Measurements from ENCODE around the gene ING2. TPM values are rescaled to one million over a fixed set of nuclear protein-coding genes. Genes with fewer than 3 reads are reported as not detected.

ING2 gene
- total and polyA plus RNA-seq, 2 of the 8 experiments (the other 6 are each of a cell fraction or from before 2014, with no cell fraction given), result 5.1 to 16.1 TPM

DNA sequence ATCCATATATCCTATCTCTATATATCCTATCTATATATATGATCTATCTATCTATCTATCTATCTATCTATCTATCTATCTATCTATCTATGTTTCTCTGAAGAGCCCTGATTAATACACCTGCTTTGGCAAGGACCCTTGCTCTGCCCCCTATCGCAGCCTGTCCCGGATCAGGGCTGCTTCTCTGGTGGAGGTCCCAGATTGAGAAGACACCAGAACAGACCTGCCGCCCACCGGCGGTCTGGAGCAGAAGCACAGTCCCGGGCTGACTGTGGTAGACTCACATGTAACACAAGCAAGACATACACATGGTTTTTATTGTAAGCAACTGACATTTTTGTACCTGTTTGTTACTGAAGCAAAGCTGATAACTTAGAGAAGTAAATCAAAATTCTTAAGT is 52.8 kb downstream of the ING2 start:
- Histone ChIP-seq H4K8ac (ENCODE audit: extremely low read depth, insufficient read depth, low read length) (no peak overlapping the region), H3K9ac (replicated peaks in 1 of 4; ENCODE audit: extremely low read depth in 1 of 4, low read depth in 3 of 4, low read length in 3 of 4) (no peak overlapping the region), H4K5ac (ENCODE audit: insufficient read length, low read depth, low read length) (no peak overlapping the region), H3K14ac (ENCODE audit: insufficient read length) (no peak overlapping the region), H2AFZ (ENCODE audit: low read length) (no peak overlapping the region), H3K4me3 (ENCODE audit: extremely low read depth in 1 of 4, insufficient read depth in 2 of 4, low read depth in 3 of 4, low read length in 4 of 4) (no peak overlapping the region), H2BK120ac (replicated peaks; ENCODE audit: low read depth, low read length) (no peak overlapping the region), H2BK12ac (ENCODE audit: low read depth, low read length) (no peak overlapping the region), H3K23me2 (ENCODE audit: low read depth, low read length) (peaks cover 10% of the 10 kb centered on the region; the same call in 1 of the 2 replicates), H3K27me3 (replicated peaks in 1 of 4; ENCODE audit: control insufficient read depth in 3 of 4, extremely low read depth in 1 of 4, insufficient read depth in 3 of 4, low read length in 3 of 4) (no peaks in the 10 kb centered on the region), H3K4me1 (replicated peaks in 1 of 4; ENCODE audit: control insufficient read depth in 3 of 4, insufficient read depth in 4 of 4, low read length in 3 of 4) (no peaks in the 10 kb centered on the region), H3K9me3 (ENCODE audit: insufficient read depth in 2 of 2, low read depth in 1 of 2, low read length in 1 of 2) (peaks cover 0 to 1% of the 10 kb centered on the region in 2 experiments; a peak in 2 of 4 replicates), H3K79me2 (ENCODE audit: control insufficient read depth in 1 of 2, insufficient read depth in 2 of 2, low read length in 2 of 2) (no peaks in the 10 kb centered on the region), H2BK20ac (ENCODE audit: low read length) (no peak overlapping the region), H3K18ac (ENCODE audit: extremely low read depth, low read length) (no peak overlapping the region), H3K79me1 (ENCODE audit: low read depth, low read length) (no peaks in the 10 kb centered on the region), H3K56ac (replicated peaks; ENCODE audit: insufficient read length, low read depth, low read length) (no peak overlapping the region), H4K20me1 (replicated peaks in 1 of 2; ENCODE audit: control insufficient read depth in 1 of 2, insufficient read depth in 2 of 2, low read length in 2 of 2) (peaks cover 0 to 1% of the 10 kb centered on the region in 2 experiments), H2BK15ac (ENCODE audit: low read length) (no peak overlapping the region), H3K36me3 (ENCODE audit: control insufficient read depth in 2 of 4, insufficient read depth in 4 of 4, low read length in 3 of 4) (no peaks in the 10 kb centered on the region), H3K23ac (ENCODE audit: insufficient read length) (no peak overlapping the region), H2AK5ac (ENCODE audit: low read depth, low read length) (no peak overlapping the region), H2BK5ac (ENCODE audit: low read depth, low read length) (no peak overlapping the region), H4K91ac (replicated peaks; ENCODE audit: insufficient read length, low read length) (no peak overlapping the region), H3K4me2 (ENCODE audit: insufficient read depth in 1 of 2, low read depth in 2 of 2, low read length in 2 of 2) (no peak overlapping the region), H3K4ac (replicated peaks; ENCODE audit: insufficient read length, low read depth, low read length) (no peak overlapping the region), H3K27ac (ENCODE audit: low read depth, low read length) (no peak overlapping the region)
- FAIRE-seq (no peak), DNase-seq (ENCODE audit: low read depth in 1 of 2, low spot score in 2 of 2) (no peak)
- TF ChIP-seq TAF7 (optimal IDR thresholded peaks at IDR 0.05; ENCODE audit: borderline replicate concordance, low read depth, low read length) (no peak), ASH2L (IDR thresholded peaks at IDR 0.05; ENCODE audit: low read length) (no peak), EP300 (IDR thresholded peaks at IDR 0.05; ENCODE audit: borderline replicate concordance in 1 of 2, low read depth in 2 of 2, low read length in 2 of 2) (no peak), SIRT6 (IDR thresholded peaks at IDR 0.05; ENCODE audit: low read length) (no peak), RFX5 (IDR thresholded peaks at IDR 0.05; ENCODE audit: borderline replicate concordance, low read depth, low read length) (no peak), GTF2F1 (IDR thresholded peaks at IDR 0.05; ENCODE audit: borderline replicate concordance, low read depth, low read length) (no peak), SUZ12 (IDR thresholded peaks at IDR 0.05; ENCODE audit: low read length) (no peak), KDM4A (IDR thresholded peaks at IDR 0.05; ENCODE audit: low read depth, low read length, severe bottlenecking) (no peak), YY1 (IDR thresholded peaks at IDR 0.05; ENCODE audit: low read depth, low read length) (no peak), HDAC2 (IDR thresholded peaks at IDR 0.05; ENCODE audit: borderline replicate concordance in 1 of 2, low read depth in 2 of 2, low read length in 2 of 2) (no peak), KDM1A (IDR thresholded peaks at IDR 0.05; ENCODE audit: borderline replicate concordance, low read length) (no peak)
- TF ChIP-seq, protein P1, sequence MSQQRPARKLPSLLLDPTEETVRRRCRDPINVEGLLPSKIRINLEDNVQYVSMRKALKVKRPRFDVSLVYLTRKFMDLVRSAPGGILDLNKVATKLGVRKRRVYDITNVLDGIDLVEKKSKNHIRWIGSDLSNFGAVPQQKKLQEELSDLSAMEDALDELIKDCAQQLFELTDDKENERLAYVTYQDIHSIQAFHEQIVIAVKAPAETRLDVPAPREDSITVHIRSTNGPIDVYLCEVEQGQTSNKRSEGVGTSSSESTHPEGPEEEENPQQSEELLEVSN (IDR thresholded peaks at IDR 0.05), result no peak
- TF ChIP-seq, protein P2, sequence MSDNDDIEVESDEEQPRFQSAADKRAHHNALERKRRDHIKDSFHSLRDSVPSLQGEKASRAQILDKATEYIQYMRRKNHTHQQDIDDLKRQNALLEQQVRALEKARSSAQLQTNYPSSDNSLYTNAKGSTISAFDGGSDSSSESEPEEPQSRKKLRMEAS (IDR thresholded peaks at IDR 0.05), result no peak
- CTCF ChIA-PET (ENCODE audit: partially characterized antibody), result interaction anchor here (0.6 kb wide), 1 partner anchor 19 kb away, joined by 4 read pairs; no protein-coding TSS in a partner anchor
- 91% methylated on average over 6 of the region's 6 CpGs; no CpG with 5 or more reads in 1 of the 2 experiments for WGBS, 2 experiments (ENCODE audit: extremely low coverage in 1 of 2, insufficient coverage in 1 of 2, insufficient read length in 1 of 2, insufficient replicate concordance in 2 of 2, low coverage in 1 of 2, low lambda C conversion rate in 2 of 2, missing lambda C conversion rate in 1 of 2)
- POLR2A ChIA-PET (ENCODE audit: partially characterized antibody), result interaction anchor here (1.4 kb wide), 1 partner anchor 54 kb away, joined by 3 read pairs; no protein-coding TSS in a partner anchor

Measured in H1 (cell line).